Activated CD8-positive, alpha-beta memory T cell treated with anti-CD3 and anti-CD28 coated beads, Interleukin-2, amount 50 U/mL, for 24 hours (primary cell): Measurements from ENCODE around the gene CANT1.

Experiments used
- DNase-seq: peaks from one replicate; pipeline ENCODE4 v3.0.0-alpha.2; 2020; ENCODE audit errors: extremely low read depth

The CANT1 gene

DNA sequence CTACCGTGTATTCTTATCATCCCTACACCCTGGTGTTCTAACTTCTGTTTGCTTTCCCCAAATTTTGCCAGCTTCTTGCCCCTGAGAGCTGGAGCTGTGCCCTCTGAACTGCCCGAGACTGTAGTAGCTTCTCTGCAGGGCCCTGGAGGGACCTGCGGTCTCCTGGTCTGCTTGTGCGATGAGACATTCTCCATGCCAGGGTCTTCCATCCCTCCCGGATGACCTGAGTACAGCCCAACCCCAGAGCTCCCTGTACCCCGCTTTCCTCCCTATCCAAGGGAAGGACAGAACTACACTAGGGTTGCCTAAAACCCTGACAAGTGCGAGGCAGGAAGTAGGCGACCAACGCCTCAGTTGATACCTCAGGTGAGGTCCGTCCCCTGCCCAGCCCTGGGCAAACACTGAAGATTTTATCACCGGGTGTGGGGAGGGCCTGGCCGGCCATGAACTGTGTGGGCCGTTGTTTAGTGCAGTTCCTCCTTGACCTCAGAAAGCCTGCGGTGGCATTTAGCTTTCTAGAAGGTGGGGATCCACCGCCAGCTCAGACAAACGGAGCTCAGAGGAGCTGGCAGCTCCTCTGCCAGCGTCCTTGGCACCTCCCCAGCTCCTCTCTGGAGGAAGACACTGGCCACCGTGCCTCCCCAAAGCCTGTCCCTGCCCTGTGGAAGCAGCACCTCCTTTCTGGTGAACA, 13.7 kb downstream of the CANT1 start:
- no peak for DNase-seq

DNA sequence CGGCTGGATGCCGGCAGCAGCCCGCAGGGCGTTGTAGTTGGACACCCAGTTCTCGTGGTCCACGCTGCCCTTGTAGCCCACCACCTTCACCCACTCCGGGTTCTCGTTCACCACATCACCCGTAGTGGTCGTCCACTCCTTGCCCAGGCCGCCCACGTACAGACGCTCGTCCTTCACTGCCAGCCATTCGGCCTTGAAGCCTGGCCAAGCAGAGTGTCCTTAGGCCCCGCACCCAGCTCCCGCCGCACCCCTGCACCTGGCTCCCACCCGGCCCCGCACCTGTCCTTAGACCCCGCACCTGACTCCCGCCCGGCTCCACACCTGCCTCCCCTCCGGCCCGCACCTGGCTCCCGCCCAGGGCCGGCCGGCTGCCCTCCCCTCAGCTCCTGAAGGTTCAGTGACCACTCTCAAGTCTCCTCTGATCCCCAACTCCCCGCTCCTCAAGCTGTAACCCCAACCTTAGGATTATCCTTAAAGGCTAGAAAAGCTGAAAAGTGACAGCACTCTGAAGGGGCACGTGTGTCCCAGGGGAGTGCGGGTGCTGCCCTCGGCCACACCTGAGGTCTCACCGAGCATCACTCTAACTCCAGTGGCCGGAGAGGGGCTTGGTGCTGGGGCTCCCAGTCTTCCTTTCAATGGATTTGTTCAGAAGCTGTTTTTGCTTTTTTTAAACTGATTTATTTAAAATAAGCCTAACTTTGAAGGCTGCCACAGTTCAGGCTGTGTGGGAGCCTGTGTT, 14.4 kb downstream of the CANT1 start:
- no peak for DNase-seq

DNA sequence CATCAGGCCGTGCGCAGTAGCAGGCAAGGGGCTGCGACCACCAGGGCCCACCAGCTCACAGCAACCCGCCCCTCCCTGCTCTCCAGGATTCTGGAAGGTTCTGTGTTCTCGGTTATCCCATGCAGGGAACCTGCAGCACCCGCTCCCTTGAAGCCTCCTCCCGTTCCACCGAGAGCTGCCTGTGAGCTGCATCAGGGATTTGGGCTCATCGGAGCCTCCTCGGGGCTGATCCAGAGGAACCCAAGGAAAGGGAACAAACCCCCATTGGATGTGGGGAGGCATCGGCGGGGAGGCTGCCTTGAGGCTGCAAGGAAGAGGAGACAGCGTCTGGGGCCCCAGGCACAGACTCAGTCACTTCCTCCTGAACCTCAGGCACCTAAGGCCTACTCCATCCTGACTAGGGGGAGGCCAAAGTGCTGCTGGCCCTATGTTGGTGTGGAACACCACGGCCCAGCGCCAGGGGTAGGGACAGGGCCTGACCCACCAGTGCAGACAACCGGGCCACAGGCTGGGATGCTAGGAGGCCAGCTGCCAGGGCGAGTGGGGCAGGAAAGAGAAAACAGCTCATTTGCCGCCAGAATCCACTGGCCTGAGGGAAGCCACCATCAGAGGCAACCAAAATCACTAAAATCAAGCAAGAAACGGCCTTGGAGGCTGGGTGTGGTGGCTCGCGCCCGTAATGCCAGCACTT, 15.4 kb downstream of the CANT1 start:
- DNase-seq = no peak

DNA sequence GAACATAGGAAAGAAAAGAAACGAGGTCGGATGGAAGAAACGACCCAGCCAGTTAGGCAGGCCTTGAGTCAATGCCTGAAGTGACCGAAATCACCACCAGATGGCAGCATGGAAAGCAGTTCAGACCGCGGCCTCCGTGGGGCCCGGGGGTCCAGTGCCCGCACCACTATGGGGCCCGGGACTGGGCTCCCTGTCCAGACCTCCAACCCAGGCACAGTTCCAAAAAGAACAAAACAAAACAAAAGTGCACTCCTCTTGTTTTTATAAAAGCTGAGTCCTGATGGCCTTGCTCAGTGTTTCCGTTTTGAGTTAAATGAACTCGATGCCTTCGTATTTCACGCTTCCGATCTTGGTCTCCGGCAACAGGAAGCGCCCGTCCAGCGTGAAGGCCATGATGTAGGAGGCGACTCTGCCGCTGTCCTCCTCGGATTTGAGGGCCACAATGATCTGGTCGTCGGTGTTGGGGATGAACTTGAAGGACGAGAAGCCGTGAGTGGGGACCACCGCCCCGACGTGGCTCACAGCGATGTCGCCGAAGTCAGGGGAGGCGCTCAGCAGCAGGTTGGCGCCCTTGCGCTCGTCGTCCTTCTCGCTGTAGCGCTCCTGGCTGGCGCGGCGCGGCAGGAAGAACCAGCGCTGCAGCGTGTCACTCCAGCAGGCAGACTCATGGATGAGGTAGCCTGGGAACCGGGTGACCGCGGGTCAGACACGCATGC, 16.2 kb downstream of the CANT1 start:
- DNase-seq = no peak

DNA sequence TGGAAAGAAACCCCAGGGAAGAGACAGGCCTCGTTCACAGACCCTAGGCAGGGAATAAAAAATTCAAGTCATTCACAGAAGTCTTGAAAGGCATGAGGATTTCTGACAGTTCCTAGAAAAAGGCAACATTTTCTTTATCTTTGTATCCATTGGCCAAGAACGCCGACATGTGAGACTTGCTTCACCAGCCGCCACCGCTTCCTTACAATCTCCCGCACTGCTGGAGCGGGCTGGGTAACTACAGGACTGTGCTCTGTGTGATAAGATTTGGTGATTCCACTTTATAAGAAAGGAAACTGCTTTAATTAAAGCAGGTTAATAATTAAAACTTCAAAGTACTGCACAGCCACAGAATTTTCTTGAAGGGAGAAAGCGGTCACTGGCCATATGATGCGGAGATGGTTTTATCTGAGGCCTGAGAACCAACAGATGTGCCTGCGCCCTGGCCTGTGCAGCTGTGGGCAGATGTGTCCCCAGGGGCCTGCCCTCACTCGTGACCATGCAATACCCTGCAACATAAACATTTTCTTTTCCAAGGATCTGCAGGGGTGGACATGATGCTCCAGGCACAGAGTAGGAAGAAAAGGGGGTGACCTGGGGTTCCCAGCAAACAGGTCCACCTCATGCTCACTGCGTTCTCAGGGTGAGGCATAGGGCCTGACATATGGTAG, 16.9 kb downstream of the CANT1 start:
- DNase-seq = no peak

DNA sequence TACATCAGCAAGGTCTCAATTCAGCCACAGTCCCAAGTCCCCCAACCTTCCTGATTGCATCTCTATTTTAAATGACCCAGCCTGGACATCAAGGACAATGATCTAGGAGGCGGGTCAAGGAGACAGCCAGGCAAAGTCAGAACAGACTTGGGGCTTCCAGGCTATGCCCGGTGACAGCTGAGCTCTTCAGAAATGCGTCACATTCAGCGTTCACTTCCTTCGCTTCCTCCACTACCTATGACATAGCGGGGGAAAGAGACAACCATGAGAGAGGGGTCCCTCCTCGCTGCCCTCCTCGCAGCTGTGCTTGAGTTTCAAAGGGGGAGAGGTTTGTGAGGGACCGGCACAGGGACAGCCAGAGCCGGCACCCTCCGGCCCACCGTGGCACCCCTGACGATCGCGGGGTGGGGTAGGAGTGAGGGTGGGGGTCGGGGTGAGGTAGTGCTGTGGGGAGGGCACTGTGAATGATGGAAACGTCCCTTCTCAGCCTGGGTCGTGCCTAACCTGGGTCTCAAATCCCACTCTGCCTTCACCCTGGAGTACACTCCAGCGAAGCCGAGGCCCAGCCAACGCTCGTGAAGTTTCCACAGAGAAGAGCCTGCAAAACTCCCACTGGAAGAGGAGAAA, 17.5 kb downstream of the CANT1 start:
- no peak for DNase-seq

DNA sequence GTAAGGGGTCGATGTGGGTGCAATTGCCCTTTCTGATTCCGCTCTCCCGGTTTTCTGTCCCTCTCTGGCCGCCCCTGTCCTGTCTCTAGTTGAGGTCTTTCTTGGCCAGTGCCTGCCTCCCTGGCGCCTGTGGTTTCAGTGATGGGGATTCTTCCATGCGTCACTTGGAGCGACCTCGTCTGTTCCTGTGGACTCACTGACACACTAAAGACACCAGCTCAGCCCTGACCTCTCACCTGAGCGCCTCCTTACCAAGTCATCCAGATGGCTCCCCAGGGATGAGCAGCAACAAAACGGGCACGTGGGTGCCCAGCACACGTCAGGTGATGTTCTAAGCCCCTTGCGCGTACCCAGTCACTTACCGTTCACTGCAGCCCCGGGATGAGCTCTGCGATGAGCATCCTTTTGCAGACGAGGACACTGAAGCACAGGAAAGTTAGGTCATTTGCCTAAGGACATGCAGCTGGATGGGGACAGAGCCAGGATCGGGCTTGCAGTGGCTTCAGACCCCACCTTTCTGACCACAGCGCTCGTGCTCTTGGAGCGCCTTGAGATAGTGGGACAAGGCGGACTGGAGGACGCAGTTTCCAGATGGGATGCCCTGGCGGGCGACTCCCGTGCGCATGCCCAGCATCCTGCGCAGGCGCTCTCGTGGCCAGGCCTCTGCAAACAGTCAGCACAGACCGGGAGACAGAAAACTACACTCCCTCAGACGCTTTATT, 18.4 kb downstream of the CANT1 start:
- DNase-seq = no peak

DNA sequence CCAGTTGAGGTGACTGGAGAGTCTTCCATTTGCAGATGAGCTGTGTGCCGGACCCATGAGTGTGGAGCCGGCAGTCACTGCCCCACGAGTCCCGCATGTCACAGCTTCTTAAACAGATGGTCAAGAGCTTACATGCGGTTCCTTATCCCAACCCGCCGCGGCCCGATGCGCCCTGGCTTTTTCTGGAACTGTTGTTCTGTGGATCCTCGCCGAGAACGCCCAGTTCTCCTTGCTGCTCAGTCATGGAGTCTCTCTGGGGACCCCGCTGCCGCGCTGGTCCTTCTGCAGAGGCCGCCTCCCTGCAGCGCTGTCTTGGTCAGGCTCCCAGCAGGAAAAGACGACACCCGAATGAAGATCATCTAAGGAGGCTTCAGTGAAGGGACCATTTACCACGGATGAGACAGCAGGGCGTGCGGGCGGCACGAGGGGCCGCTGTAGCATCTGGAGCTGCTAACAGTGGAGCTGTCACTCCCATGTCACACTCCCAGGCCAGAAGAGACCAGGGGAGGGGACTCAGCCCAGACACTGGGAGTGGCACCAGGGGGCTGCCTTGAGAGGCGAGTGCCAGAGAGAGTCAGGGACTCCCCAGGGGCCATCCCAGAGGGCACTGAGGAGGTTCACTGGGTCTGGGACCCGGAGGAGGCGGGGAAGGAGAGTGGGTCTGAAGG, 19.1 kb downstream of the CANT1 start:
- no peak for DNase-seq

DNA sequence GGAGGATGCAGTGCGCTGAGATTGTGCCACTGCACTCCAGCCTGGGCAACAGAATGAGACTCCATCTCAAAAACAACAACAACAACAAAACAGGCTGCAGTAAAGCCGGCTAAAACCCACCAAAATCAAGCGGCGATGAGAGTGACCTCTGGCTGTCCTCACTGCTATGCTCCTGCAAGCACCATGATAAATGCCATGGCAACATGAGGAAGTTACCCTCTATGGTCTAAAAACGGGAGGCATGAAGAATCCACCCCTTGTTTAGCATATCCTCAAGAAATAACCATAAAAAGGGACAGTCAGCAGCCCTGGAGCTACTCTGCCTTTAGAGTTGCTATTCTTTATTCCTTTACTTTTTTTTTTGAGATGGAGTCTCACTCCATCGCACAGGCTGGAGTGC, 21.4 kb downstream of the CANT1 start:
- DNase-seq = no peak

DNA sequence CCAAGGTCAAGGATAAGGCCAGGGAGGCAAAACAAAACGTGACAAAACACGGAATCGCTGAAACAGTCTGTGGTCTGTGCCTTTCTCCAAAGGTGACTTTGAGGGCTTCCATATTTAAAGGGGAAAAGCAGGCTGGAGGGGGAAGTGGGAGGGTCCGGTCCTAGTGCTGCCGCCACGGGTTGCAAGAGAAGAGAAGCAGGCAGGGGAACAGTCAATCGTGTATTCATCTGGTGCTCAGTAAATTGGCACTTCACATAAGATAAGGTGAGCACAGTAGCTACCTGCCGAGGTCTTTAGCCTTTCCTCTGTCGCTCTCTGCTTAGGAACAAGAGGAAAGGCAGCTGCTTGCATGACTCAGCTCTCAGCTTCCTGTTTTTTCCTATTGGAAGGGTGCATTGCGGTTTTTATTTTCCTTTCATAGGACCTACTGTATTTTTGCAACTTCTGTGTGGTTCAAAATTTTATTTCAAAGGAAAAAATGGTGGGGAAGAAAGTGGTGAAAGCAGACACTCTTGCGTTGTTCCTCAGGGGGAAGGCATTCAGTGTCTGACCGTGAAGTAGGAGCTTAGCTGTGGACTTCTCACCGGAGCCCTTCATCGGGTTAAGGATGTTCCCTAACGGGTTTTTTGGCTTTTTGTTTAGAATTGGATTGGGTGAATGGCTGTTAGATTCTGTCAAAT, 22.8 kb downstream of the CANT1 start:
- DNase-seq = no peak

DNA sequence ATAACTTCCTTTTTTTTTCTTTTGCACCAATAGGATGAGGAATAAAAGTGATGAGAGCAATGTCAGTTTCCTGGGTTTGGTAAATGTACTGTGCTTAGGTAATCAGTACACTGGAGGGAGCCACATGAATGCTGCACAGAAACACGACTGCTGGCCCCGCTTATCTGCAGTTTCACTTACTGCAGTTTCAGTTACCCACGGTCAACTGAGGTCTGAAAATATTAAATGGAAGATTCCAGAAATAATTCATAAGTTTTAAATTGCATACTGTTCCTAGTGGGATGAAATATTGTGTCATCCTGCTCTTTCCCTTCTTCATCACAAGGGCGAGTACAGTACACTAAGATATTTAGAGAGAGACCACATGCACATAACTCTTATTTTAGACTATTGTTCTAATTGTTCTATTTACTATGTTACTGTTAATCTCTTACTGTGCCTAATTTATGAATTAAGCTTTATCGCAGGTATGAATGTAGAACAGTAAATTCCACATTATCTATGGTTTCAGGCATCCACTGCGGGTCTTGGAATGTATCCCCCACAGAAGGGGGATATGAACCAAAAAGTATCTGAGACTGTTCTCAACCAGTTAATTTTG, 23.4 kb downstream of the CANT1 start:
- DNase-seq = no peak

DNA sequence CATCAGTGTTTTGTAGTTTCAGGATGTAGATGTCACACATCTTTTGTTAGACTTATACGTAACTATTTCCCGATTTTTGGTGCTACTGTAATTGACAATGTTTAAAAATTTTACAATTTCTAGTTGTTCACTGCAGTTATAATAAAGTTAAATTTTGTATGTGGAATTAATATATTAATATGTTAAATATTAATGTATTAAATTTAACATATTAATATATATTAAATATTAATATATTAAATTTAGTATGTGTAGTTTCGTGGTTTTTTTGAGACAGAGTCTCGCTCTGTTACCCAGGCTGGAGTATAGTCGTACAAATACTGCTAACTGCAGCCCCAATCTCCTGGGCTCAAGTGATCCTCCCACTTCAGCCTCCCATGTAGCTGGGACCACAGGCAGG, 24.2 kb downstream of the CANT1 start:
- no peak for DNase-seq

DNA sequence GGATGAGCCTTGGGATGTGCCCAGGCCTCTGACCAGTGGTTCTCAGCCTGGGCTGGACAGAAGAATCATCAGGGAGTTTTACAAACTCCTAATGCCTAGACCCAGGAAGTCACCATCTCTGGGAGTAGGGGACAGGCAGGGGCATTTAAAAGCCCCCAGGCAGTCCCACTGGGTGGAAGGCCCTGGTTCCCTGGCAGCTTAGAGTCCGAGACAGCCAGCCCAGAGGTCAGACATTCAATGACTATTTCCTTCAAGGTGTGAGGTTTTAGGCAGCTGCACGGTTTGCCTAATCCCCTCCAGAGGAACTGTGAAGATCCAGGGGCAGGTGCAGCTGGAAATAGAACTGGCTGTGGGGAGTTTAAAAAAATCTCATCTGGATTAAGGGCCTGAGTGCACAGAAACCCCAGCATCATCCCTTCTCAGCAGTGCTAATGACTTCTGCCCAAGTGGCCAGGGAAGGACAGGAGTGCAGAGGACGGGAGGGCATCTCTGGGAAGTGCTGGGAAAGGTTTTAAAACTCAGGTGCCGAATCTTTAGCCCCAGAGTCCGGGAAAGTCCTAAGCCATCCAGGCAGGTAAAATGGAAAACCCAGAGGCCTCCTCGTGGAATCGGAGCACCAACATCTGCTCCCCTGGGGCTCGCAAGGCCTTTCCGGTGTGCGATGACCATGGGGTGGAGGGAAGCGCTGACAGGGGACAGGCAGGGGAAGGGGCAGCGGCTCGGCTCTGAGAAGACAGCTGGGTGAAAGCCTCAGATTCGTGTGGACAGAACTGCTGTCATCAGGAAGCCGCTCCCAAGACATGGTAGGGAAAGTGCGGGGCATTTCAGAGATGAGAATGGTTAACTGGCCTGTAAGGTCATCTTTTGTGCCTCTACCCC, 28.3 kb downstream of the CANT1 start:
- no peak for DNase-seq

DNA sequence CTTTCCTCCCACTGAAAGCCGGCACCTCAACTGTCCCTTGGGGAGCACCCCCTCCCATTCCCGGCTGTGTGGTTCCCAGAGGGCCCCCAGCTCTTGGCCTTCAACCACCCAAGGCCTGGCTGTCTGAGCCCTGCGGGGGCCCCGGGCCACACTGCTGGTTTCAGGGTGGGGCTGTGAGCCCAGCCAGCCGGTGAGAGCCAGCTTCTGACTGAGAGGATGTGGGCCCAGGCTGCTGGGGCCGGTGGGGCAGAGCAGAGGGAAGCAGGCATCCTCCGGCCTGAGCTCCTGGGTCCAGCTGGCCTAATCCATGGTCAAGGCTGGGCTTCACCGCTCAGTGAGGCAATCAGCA, 29.0 kb downstream of the CANT1 start:
- DNase-seq = no peak

DNA sequence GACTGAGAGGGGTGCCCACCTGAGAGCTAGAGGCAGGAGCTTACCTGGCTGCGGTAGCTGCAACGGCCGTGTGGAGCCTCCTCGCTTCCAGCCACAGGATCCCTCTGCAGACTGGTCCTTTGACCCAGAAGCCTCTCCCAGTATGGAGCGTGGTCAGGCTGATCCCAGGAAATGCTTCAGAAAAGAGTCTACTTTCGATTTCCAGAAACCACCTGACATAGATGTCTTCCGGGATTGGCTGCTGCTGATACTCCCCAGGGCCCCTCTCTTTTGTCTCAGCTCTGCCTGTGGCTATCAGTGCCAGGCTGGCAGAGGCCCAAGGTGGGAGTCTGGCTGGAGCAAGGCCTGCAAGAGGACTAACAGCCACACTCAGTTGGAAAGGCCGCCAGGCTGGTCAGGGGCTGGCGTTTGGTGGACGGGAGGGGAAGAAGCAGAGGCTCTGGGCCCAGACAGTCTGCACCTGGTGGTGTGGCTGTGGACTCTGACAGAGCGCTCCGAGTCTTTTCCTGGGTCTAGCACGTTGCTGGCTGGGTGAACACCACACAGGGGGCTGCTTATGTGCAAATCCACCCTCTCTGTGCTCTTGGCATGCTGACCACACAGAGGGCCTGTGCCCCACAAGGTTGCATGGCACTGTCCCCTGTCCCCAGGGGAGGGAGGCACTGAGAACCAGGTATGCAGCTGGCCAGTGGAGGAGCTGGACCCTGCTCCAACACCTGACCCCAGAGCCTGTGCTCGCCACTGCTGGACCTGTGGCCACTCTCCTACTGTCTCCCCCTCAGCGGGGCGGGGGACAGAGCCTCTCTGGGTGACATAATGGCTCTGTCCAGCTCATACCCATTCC, 29.6 kb downstream of the CANT1 start, which contains the start of gene LGALS3BP:
LGALS3BP (minus strand) TSS at position 144 of the 844 bp plus-strand sequence. CDS start 2,732 bp downstream, outside the sequence.
- no peak for DNase-seq

DNA sequence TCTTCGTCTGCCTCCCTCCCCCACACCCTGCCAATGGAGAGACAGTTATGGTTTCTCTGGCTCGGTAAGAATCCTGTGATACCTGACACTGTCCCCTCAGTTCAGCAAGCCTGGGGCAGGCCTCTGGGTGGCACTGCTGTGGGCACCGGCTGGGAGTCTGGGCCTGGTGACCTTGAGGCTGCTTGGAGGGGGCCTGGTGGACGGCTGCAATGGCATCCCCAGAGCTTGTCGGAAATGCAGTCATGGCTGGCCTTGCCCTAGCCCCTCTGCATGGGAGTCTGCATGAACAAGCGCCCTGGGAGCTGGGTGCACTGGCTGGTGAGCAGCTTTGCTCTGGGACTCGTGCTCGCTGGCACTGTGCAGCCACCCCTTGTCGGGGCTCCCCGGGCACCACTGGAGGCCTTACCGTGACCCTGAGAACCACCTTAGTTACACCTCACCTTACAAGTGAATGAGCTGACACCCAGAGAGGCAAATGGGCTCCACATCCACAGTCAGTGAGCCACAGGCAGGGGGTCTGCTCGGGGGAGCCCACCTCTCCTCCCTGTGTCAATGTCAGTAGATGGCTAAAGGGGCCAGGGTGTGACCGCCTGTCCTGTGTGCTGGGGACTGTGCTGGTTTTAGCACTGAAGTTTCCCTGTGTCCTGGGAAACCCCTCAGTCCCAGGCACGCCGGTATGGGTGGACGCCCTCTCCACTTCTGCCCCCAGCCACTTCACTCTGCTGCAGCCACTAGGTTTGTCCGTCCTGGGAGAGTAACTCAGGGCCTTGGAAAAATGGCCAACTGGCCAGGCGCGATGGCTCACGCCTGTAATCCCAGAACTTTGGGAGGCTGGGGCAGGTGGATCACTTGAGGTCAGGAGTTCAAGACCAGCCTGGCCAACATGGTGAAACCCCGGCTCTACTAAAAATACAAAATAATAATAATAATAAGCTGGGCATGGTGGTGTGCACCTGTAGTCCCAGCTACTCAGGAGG, 31.3 kb downstream of the CANT1 start:
- no peak for DNase-seq
